HL-60/S4 treated with retinoic acid at 250 ng/mL for 4 days and 3 days (cell line): ENCODE data around the gene OR51A2.
"Not testable (repeated sequence)": the region's sequence is repeated elsewhere in the genome, so short reads cannot be mapped to it uniquely, and the experiment has no call there.

Experiments used
- in situ Hi-C: fragments of 300-500 bp; cut with MboI; formaldehyde crosslinking; loops from 2 replicates; pipeline ENCODE4 v1.7.0; 2022; ENCODE audit warnings: low sequenced_read_pairs

OR51A2 gene, protein sequence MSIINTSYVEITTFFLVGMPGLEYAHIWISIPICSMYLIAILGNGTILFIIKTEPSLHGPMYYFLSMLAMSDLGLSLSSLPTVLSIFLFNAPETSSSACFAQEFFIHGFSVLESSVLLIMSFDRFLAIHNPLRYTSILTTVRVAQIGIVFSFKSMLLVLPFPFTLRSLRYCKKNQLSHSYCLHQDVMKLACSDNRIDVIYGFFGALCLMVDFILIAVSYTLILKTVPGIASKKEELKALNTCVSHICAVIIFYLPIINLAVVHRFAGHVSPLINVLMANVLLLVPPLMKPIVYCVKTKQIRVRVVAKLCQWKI

DNA sequence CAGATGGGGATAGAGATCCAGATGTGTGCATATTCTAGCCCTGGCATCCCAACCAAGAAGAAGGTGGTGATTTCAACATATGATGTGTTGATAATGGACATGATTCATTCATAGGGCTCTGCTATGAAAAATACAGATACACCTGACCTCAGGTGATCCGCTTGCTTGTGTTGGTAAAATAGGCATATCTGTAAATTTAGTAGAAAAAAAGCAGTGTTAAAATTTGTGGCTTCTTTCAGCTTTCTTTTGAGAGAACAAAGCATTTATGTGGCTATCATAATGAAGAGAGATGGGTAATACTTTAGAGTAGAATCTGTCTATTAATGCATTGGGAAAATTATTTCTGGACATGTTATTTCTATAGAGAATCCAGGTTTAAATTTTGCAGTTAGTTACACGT is at the start of gene OR51A2:
Gene OR51A2 (minus strand): TSS at position 101 of the 400 bp plus-strand sequence. CDS start 0 bp downstream, at position 101.
- in situ Hi-C loops, result not testable (repeated sequence)

DNA sequence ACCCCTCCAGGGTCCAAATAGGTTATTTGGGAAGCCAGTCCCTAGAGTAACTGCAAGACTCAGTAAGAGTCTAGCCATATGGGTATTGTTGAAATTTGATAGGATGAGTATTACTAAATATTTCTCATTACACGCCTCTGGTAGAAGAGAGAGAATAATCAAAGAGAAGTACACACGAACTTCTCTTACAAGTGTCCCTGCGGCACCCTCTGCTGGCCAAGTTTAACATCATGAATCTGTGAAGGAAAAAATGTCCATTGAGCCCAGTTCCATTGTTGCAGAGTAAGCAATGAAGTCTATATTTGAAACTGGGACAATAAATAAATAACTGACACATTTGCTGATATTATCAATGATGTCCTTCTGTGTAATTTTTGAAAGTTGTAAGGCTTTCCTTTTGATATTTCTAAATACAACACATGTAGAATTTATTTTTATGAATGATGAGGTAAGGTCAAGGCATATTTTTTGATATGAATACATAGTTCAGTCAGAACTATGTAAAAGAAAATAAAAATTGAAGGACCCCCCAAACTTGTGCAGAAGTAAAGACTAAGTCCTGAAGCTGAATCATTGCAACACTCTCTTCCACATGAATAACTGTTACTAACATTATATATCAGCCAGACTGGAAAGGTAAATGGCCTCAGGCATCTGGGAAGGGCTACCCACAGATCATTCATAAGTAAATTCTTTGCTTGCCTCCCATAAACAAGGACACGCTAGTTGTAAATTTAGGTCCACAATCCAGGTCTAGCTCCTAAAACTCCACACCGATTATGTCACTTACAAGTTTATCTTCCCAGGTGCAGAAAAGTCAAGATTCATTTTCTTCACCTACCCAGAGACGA is 49.1 kb upstream of the OR51A2 start:
- in situ Hi-C loops, result loop anchor here (25.0 kb wide), 1 partner anchor 817 kb away; no protein-coding TSS in a partner anchor

DNA sequence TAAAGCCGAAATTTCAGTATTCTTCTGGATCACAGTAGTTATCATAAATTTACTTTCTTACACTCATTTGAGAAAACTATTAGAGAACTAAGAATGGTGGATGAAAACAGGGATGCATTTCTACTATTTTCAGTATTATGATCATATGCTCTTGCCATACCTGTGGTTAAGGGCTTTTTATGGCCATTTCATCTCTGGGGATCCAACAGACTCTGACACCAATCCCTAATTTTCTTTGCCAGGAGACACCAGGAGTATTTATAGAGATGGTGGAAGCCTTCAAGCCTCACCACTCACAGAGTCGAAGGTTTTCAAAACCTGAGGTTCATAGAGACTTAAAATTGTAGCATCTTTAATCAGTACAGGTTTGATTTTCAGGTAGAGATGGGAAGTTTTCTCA is 39.0 kb upstream of the OR51A2 start, which contains the start of gene OR51L1:
Gene OR51L1 (plus strand): TSS at position 301 of the 400 bp plus-strand sequence. CDS start 4,132 bp downstream, outside the sequence.
- in situ Hi-C loops, result no loop called here

DNA sequence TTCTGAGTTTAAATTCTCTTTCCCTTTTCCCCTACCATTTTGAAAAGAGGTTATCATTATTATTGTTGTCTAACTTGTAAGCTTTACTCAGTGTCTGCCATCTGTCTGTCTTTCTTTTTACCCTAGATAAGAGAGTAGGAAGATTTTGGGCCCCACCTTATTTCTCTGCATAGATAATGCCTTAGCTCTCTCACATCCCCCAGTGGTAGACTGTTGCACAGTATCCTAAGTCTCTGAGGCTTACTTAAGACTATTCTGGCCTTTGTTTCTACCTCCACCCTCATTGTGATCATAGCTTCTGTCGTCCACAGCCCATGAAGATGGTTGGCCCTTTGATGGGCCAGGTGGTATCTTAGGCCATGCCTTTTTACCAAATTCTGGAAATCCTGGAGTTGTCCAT is 35.5 kb upstream of the OR51A2 start:
- in situ Hi-C loops, result no loop called here

DNA sequence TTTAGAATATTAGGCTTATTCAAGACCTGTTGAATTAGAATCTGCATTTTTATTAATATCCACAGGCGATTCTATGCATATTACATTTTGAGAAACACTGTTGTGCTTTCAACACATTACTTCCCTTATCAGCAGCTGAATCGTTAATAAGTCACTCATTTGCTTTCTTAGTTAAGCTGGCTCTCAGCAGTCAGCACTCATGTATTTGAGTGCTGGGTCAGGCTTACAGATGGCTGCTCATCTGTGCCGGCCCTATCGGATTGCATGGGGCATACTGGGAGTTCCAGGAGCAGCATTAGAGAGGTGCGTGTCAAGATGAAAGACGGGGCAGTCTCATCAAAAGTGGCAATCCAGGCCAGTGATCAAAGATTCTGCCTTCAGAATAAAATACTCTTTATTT is 28.3 kb upstream of the OR51A2 start:
- in situ Hi-C loops, result no loop called here

DNA sequence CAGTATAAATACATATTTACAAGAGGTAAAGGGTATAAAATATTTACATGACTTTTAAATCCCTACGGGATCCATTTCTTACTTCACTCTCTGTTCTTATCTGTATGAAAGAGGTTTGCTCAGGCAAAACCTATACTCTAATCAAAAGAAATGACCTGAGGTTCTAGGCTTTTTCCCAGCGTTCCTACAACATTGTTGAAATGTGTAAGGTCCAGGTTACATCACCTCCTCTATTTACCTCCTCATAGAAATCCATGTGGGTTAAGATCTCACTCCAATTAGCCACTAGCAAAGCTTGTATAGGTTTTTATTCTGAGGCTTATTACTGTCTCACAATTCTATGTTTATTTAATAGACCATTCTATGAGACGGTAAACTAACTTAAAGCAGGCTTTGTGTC is 27.2 kb upstream of the OR51A2 start:
- in situ Hi-C loops, result no loop called here

DNA sequence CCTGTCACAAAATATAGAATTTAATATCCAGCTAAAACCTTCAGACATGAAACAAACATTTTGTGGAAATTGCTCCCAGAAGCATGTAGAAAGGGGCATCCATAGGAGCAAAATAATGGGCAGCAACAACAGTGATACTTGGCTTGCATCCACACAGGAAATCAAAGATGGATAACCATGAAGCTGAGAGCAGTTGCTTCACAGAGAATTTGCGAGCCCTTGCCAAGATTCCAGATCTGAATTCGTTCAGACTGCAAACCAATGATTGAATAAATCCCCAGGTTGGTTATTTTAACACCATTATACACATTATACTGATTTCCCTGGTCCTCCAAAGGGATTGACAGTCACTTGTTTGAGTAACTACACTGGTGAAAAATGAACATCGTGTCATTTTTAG is 23.5 kb upstream of the OR51A2 start:
- in situ Hi-C loops, result no loop called here

DNA sequence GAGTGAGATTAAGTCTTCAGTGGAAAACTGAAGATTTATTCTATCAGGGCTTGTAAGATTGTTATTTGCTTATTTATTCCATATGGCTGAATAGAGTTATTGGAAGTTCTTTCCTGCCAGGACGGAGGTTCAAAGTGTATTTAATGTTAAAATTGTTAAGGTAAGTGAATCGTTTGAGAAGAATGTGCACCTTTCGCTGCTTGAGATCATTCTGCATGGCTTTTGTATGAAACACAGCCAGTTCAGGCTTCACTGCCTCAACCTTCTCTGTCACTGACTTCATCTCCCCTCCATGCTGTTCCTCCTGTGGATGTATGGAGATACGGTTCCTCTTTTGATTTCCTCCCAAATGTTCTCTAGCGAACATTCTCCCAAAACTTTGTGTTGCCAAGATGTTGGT is 19.9 kb upstream of the OR51A2 start:
- in situ Hi-C loops, result no loop called here

DNA sequence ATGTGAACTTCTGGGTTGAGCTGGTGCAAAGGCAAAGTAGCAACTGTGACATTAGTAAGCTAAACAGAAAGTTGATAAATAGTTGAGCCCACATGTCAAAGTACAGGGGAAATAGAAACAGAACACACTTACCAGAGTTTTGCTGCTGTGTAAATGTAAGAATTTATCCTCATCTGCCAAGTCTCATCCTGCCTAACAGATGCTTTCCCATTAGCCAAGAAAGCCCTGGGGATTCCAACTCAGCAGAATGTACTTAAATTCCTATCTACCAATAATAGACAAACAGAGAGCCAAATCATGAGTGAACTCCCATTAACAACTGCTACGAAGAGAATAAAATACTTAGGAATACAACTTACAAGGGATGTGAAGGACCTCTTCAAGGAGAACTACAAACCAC is 7.3 kb upstream of the OR51A2 start:
- in situ Hi-C loops, result no loop called here

DNA sequence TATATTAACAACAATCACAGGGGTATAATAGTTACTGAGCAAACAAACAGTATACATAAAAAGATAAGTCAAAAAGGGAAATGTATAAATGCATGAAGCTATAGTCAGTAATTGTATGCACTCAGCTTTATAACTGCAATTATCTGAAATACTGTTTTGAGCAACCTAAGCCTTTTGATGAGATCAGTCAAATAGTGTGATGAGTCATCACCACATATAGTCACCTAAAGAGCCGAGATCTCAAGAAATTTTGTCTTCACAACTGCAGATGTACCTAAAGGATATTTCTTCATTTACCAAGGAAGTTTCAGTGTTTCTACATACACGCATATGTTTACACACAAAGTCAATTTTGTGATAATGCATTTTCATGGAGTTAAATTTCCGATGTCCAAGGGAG is 5.4 kb upstream of the OR51A2 start:
- in situ Hi-C loops, result no loop called here

DNA sequence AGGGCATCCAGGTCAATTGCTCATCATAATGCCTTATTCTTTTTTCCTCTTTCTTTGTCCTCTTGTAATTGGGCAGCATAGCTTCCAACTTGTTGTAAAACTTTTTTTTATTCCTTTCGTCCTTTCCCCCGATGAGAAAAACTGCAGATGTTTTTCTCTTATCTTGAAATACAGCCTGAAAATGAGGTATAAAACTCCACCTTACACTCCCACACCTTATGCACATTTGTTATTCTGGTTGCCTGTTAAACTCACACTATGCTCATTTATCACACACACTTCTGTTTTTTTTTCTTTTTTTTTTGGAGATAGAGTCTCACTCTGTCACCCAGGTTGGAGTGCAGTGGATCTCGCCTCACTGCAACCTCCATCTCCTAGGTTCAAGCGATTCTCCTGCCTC is 1.9 kb upstream of the OR51A2 start:
- in situ Hi-C loops, result no loop called here

DNA sequence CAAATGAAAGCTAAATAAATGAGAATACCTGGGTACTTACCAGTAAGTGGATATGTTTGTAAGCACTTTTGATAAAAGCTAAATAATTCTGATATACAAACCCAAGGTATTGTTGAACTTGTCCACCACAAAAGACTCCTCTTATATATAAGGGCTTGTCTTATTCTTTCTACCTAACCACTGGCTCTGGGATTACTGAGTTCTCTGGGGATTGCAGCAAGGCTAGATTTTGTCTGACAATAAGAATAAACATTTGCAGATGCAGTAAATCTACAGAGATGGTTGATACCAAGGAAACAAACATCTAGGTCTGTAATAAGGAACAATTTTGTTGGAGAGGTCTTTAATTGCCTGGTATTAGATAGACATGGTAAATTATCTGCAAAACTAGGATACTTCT is 8.0 kb downstream of the OR51A2 start, which contains the start of gene OR51A4:
Gene OR51A4 (minus strand): TSS at position 101 of the 400 bp plus-strand sequence. CDS start 505 bp downstream, outside the sequence.
- in situ Hi-C loops, result no loop called here

DNA sequence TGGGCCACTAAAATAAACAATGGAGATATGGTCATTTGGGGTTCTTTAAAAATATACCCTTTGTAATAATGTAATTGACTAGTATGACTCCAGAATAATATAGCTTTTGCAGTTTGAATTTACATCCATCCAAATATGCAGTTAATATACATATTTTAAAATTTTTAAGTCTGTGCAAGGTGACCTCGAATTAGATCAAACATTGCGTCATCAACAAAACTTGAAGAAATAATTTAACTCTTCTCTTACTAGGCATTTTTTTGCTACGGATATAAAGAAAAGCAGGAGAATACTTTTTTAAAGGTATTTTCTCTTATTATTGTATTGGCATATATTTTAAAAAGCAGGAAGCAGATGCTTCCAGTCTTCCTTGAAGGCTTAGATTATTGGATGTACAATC is 18.8 kb downstream of the OR51A2 start:
- in situ Hi-C loops, result no loop called here

DNA sequence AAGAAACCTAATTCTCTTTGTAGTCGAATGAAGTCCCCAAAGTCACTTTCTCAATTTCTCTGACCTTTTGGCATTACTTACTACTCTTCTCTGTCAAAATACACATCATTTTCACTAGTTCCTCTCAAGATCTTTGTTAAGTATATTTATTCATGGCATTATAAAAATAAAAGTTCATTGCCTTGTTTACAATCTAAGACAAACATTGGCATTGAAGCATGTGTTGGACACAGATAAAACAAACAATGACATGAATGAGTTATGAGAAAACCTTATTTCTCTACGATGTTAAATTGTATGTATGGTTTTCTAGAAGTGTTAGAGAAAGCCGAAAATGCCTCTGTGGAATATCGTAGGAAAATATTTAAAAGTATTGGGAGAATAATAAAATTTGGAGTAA is 22.8 kb downstream of the OR51A2 start:
- in situ Hi-C loops, result no loop called here

DNA sequence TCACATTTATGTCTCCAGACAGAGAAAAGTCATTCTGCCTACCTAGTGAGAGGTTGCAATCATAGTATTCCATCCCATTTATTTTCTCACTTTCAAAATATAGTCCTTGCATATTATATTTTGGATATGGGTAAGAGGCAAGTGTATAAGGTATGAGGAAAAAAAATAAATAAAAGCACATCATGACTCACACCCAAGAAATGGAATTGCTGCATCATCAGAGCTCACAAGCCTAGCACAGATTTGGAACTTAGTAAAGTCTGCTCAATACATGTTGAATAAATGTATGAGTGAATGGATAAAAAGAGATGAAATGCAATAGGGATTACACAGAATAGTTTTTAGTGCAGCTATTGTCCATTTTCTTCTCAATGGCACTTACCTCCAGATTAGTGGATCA is 28.9 kb downstream of the OR51A2 start:
- in situ Hi-C loops, result no loop called here

DNA sequence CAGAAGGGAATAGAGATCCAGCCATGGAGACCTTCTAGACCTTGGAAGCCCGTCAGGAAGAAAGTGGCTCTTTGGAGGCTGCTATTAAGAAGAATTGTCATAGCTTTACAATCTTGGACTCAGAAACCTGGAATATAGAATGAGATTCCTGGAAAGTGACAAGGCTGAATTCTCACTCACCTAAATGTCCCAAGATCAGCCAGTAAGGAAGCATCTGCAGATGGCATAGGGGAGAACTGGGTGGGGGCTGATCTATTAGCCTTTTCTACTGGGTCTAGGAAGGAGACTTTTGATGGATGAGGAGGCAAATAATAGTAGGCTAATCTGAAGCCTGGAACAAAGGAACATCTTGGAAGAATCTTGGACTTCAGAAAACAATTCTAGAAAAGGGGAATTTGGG is 31.3 kb downstream of the OR51A2 start, which contains the start of gene OR51G1:
Gene OR51G1 (minus strand): TSS at position 101 of the 400 bp plus-strand sequence. CDS start 0 bp downstream, at position 101.
- in situ Hi-C loops, result no loop called here

DNA sequence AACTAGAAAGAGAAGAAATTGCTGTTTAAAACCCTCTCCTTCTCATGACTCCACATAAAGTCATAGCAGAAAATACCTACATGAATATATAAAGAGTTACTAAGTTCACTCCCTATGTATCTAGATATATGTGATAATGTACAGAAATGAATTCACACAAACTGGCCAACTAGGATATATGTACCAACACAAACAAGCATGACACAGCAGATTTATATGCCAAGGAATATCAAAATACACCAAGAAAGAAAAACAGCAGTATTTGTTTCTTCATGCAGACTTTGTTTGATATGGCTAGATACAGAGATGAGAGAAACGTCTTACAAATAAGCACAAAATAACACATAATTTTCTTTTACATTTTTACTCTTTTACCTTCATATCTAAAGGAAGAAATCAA is 33.2 kb downstream of the OR51A2 start:
- in situ Hi-C loops, result no loop called here

DNA sequence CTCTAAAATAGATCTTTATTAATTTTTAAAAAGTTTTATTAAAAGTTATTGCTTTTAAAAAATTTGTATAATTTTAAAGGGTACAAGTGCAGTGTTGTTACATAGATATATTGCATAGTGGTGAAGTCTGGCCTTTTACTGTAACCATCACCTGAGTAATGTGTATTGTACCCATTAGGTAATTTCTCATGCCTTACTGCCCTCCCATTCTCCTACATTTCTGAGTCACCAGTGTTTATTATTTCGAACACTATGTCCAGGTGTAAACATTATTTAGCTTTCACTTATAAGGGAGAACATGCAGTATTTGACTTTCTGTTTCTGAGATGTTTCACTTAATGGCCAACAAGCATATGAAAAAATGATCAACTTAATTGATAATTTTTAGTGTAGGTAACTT is 33.7 kb downstream of the OR51A2 start:
- in situ Hi-C loops, result no loop called here

DNA sequence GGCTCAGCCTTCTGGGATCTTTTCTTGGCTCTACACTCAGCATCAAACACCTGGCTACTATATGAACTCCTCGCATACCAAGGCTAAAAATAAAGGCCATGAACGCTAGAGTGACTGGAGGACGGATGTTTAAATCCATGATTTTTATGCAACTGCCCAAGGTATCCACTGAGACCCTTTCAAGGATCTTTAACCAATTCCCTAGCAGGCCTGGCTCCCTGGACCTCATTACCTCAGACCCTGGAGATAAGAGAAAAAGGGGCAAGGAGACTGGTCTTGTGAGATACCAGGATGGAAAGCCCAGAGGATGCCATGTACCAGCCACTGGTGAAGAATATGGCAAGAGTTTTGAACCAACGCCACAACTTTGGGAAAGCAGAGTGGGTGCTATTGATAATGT is 36.3 kb downstream of the OR51A2 start, which contains the start of gene OR51G2:
Gene OR51G2 (minus strand): TSS at position 101 of the 400 bp plus-strand sequence. CDS start 3,687 bp downstream, outside the sequence.
- in situ Hi-C loops, result no loop called here

DNA sequence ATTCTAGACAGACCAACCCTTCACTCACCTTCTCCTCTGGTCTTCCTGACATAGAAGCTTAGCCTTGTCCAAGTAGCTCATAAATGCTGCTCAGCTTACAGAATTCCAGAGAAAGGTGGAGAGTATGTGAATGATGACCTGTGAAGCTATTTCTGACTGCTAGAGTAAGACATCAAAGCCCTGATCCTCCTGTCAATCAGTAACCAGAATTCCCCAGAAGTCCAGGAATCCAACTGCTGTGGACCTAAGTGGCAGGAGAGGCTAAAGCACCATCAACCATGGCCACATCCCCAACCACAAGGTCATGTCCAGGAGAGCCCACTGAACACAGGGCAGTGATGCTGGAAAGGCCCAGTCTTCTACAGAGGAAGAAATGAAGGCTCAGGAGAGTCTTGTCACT is 38.9 kb downstream of the OR51A2 start:
- in situ Hi-C loops, result no loop called here
